ENCODE results near the gene ETV6.
"Not testable (repeated sequence)": the region's sequence is repeated elsewhere in the genome, so short reads cannot be mapped to it uniquely, and the experiment has no call there.

ETV6 gene

DNA sequence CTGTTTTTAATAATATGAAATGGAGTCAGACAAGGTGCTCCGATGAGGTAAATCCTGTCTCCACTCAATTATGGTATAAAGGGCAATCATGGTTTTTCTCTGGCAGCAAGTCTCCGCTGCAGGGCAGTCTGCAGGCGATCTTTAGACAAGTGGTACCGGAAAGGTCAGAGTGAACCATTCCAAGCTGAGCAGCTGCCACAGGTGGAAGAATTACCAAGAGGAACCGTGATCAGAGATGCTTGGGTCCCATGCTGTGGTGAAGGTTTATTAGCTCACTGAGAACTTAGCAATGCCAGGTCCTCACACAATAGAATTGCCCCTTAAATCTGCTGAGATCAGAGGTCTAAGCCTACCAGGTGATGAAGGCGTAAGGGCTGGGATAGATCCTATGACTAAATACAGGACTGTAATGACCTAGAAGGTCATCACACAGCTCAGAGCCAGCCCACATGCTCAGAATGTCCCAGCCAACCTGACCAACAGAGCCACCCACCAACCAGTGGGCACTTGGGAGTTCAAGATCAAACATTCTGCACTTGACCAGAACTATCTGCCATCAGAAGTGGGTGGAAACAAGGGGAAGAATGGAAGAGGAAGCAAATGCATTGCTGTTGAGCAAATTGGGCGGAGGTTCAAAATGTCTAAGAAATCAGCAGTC is 246.1 kb downstream of the ETV6 start:
- TF ChIP-seq POLR2AphosphoS5 (IDR thresholded peaks at IDR 0.05; ENCODE audit: low read depth, low read length) (peak; percentile 60; the same call in 1 of the 2 replicates), POLR2A (IDR thresholded peaks at IDR 0.05; ENCODE audit: low read depth, low read length) (peak; percentile 45; the same call in 1 of the 2 replicates), TAF1 (IDR thresholded peaks at IDR 0.05; ENCODE audit: borderline replicate concordance, low read depth, low read length) (no peak)
- no peak for DNase-seq (ENCODE audit: insufficient read length)
- FAIRE-seq = no peak

DNA sequence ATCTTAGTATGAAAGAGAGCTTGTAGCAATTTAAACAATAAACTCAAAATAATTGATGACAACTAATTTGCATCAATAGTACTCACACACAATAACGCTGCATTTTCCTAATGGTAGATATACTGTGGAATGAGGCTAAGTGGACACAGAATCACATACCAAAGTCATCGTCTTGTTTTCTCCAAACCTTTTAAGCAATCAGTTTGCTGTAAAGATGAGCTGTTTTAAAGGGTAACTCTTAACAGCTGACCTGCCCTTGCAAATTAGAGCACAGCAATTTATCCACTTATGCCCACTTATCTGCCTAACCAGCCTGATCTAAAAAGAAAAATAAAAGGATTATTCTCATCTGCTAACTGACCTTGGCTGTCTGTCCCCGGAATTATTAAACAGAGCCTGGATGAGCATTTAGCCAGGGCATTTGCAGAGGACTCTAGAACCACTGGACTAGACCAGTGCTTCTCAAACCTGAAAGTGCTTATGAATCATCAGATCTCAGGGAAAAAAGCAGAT is 247.0 kb downstream of the ETV6 start:
- FAIRE-seq (no peak), DNase-seq (ENCODE audit: insufficient read length) (no peak)
- no peak for TF ChIP-seq TAF1 (IDR thresholded peaks at IDR 0.05; ENCODE audit: borderline replicate concordance, low read depth, low read length)
- TF ChIP-seq POLR2AphosphoS5 (IDR thresholded peaks at IDR 0.05; ENCODE audit: low read depth, low read length) = no peak
- TF ChIP-seq POLR2A (IDR thresholded peaks at IDR 0.05; ENCODE audit: low read depth, low read length) = no peak

DNA sequence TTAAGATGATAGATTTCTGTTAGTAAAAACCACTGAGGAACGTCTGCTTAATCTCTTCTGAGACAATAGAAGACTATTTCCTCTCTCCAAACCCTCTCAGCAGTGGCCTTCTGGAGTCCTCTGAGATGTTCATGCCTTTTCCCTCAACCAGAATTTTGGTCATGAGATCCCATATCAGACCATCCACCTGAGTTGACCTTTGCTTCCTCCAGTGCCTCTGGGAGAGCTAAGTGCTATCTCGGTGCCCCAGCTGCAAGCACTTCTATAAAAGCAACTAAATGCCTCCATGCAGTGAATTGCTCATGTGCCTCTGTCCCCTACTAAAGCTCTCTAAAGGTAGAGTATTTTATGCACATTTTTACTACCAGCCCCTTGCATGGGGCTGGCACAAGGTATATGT is 248.4 kb downstream of the ETV6 start:
- no peak for TF ChIP-seq TAF1 (IDR thresholded peaks at IDR 0.05; ENCODE audit: borderline replicate concordance, low read depth, low read length)
- TF ChIP-seq POLR2AphosphoS5 (IDR thresholded peaks at IDR 0.05; ENCODE audit: low read depth, low read length) = no peak
- no peak for TF ChIP-seq POLR2A (IDR thresholded peaks at IDR 0.05; ENCODE audit: low read depth, low read length)
- DNase-seq (ENCODE audit: insufficient read length) (no peak), FAIRE-seq (no peak)

- TF ChIP-seq POLR2AphosphoS5 (IDR thresholded peaks at IDR 0.05; ENCODE audit: low read depth, low read length) (no peak), TAF1 (IDR thresholded peaks at IDR 0.05; ENCODE audit: borderline replicate concordance, low read depth, low read length) (no peak), POLR2A (IDR thresholded peaks at IDR 0.05; ENCODE audit: low read depth, low read length) (no peak)
- FAIRE-seq (peak; percentile 88), DNase-seq (ENCODE audit: insufficient read length) (no peak)
Observed at GRCh38 chr12:11901701-11902524, 252.4 kb downstream of the ETV6 start.

DNA sequence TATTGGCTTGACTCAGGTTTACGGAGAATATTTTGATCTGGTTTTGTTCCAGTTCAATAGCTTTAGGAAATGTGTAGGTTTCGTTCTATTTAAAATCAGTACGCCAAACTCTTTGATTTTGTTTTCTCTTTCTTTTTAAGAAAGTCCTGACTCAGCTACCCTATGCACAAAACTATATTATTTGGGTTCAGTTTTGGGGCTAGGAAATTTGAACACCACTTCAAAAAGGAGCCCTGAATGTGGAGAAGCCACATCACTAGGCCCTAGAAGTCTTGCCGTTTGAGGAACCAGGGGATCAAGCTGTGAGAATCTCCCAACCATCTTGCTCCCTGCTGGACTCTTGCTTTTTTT is 253.0 kb downstream of the ETV6 start:
- DNase-seq (ENCODE audit: insufficient read length) = no peak
- FAIRE-seq = peak; percentile 86
- TF ChIP-seq POLR2A (IDR thresholded peaks at IDR 0.05; ENCODE audit: low read depth, low read length) = no peak
- no peak for TF ChIP-seq TAF1 (IDR thresholded peaks at IDR 0.05; ENCODE audit: borderline replicate concordance, low read depth, low read length)
- TF ChIP-seq POLR2AphosphoS5 (IDR thresholded peaks at IDR 0.05; ENCODE audit: low read depth, low read length) = no peak

DNA sequence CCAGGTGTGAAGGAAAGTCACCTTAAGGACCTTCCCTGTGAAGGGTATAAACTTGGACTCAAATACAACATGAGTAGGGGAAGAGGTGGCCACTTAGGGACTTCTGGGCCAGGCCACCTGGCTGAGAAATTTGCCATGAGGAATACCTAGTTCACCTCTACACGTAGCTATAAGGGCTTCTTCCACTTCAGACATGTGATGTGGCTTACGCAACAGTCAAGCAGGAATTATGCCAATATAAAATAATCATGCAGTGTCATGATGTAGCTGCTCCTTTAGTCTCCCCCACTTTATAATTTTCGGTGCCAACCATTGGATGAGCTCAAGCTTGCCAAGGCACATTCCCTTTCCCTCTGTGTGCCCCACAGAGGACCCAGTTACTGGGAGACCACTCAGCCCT is 254.7 kb downstream of the ETV6 start:
- DNase-seq (ENCODE audit: insufficient read length) = no peak
- peak; percentile 36 for FAIRE-seq
- TF ChIP-seq POLR2AphosphoS5 (IDR thresholded peaks at IDR 0.05; ENCODE audit: low read depth, low read length) = no peak
- no peak for TF ChIP-seq POLR2A (IDR thresholded peaks at IDR 0.05; ENCODE audit: low read depth, low read length)
- TF ChIP-seq TAF1 (IDR thresholded peaks at IDR 0.05; ENCODE audit: borderline replicate concordance, low read depth, low read length) = no peak

- FAIRE-seq (no peak), DNase-seq (ENCODE audit: insufficient read length) (no peak)
- TF ChIP-seq POLR2A (IDR thresholded peaks at IDR 0.05; ENCODE audit: low read depth, low read length) (no peak), TAF1 (IDR thresholded peaks at IDR 0.05; ENCODE audit: borderline replicate concordance, low read depth, low read length) (no peak), POLR2AphosphoS5 (IDR thresholded peaks at IDR 0.05; ENCODE audit: low read depth, low read length) (no peak)
Observed at GRCh38 chr12:11905534-11905933, 256.1 kb downstream of the ETV6 start.

GRCh38 chr12:11906286-11906935 is 256.9 kb downstream of the ETV6 start:
- no peak for TF ChIP-seq POLR2AphosphoS5 (IDR thresholded peaks at IDR 0.05; ENCODE audit: low read depth, low read length)
- TF ChIP-seq TAF1 (IDR thresholded peaks at IDR 0.05; ENCODE audit: borderline replicate concordance, low read depth, low read length) = no peak
- no peak for TF ChIP-seq POLR2A (IDR thresholded peaks at IDR 0.05; ENCODE audit: low read depth, low read length)
- DNase-seq (ENCODE audit: insufficient read length) = no peak
- FAIRE-seq = peak; percentile 77

DNA sequence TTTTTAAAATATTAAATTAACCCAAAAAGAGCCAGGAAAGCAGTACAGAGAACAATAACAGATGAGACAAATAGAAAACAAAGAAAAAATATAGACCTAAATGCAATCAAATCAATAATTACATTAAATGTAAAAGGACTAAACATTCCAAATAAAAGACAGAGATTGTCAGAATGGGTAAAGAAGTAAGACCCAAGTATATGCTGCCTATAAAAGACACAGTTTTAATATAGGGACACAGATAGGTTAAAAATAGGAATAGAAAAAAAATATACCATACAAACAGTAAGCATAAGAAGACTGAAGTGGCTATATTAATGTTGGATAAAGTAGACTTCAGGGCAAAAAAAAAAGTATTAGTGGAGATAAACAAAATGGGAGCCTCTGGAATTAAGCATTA is 258.2 kb downstream of the ETV6 start:
- TF ChIP-seq TAF1 (IDR thresholded peaks at IDR 0.05; ENCODE audit: borderline replicate concordance, low read depth, low read length) (no peak), POLR2AphosphoS5 (IDR thresholded peaks at IDR 0.05; ENCODE audit: low read depth, low read length) (no peak), POLR2A (IDR thresholded peaks at IDR 0.05; ENCODE audit: low read depth, low read length) (no peak)
- DNase-seq (ENCODE audit: insufficient read length) (no peak), FAIRE-seq (no peak)

GRCh38 chr12:11909406-11909805 is 259.9 kb downstream of the ETV6 start:
- FAIRE-seq; DNase-seq (ENCODE audit: insufficient read length): not testable (repeated sequence)

DNA sequence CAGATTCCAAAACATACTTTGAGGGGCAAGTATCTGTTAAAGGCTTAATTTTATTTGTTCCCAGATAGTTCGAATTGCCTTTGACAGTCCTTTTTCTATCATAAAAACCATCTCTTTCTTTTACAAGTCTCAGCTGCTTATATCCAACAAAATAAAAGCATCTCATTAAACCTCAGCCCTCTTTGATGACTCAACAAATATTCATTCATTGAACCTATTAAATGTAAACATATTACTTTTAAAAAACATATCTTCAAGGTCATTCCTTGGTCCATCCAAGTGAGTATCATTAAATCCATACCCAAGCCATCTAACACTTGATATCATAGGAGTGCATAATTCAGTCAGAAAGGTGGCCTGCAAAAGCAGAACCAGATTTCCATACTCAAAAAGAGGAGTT is 266.6 kb downstream of the ETV6 start:
- no peak for FAIRE-seq
- DNase-seq (ENCODE audit: insufficient read length) = no peak
- TF ChIP-seq POLR2A (IDR thresholded peaks at IDR 0.05; ENCODE audit: low read depth, low read length) = no peak
- TF ChIP-seq TAF1 (IDR thresholded peaks at IDR 0.05; ENCODE audit: borderline replicate concordance, low read depth, low read length) = no peak
- TF ChIP-seq POLR2AphosphoS5 (IDR thresholded peaks at IDR 0.05; ENCODE audit: low read depth, low read length) = no peak

Data from GM12892 (cell line).